Karpas-422 (cell line): ENCODE measurements around the gene B3GAT1. TPM values are rescaled to one million over a fixed set of nuclear protein-coding genes. Genes with fewer than 3 reads are reported as not detected.

Experiments
- DNase-seq: peaks from one replicate; pipeline ENCODE4 v3.0.0-alpha.2; 2015
- H2AFZ ChIP-seq: fragments of 200-600 bp; sonication (generic); 2 replicates; pipeline ENCODE4 v1.6.1; 2014; ENCODE audit warnings: antibody characterized with exemption, low read length, mixed read lengths
- H3K27ac ChIP-seq: fragments of 200-600 bp; sonication (generic); 2 replicates; pipeline ENCODE4 v1.5.1; 2014; ENCODE audit warnings: mild to moderate bottlenecking, low read length, moderate library complexity
- H3K27me3 ChIP-seq: fragments of 200-600 bp; sonication (generic); 2 replicates; pipeline ENCODE4 v1.6.1; 2014; ENCODE audit warnings: low read length, mixed read lengths
- H3K36me3 ChIP-seq: fragments of 200-600 bp; sonication (generic); 2 replicates; pipeline ENCODE4 v1.6.1; 2014; ENCODE audit warnings: low read length, mixed read lengths; ENCODE audit not compliant: insufficient read depth
- H3K4me1 ChIP-seq: fragments of 200-600 bp; sonication (generic); 2 replicates; pipeline ENCODE4 v1.6.1; 2014; ENCODE audit warnings: mild to moderate bottlenecking, low read length, mixed read lengths
- H3K4me2 ChIP-seq: fragments of 200-600 bp; sonication (generic); 2 replicates; pipeline ENCODE4 v1.6.1; 2014; ENCODE audit warnings: low read length, low read depth, mild to moderate bottlenecking; ENCODE audit not compliant: poor library complexity, severe bottlenecking
- H3K4me3 ChIP-seq: fragments of 200-600 bp; sonication (generic); 2 replicates; pipeline ENCODE4 v1.5.1; 2014; ENCODE audit warnings: mild to moderate bottlenecking, antibody characterized with exemption, low read length, mixed read lengths
- H3K79me2 ChIP-seq: fragments of 200-600 bp; sonication (generic); 2 replicates; pipeline ENCODE4 v1.6.1; 2014; ENCODE audit warnings: mild to moderate bottlenecking, low read length, mixed read lengths
- H3K9ac ChIP-seq: fragments of 200-600 bp; sonication (generic); 2 replicates; pipeline ENCODE4 v1.6.0; 2014; ENCODE audit warnings: low read length
- H3K9me2 ChIP-seq: fragments of 200-600 bp; sonication (generic), shearing (Covaris generic); replicated peaks from 2 replicates; pipeline ENCODE4 v1.6.0; 2014; ENCODE audit warnings: mild to moderate bottlenecking, low read length, moderate library complexity; ENCODE audit not compliant: insufficient read depth
- H3K9me3 ChIP-seq: fragments of 300-700, 200-600 bp; sonication (generic); 2 replicates; pipeline ENCODE4 v1.6.1; 2014; ENCODE audit warnings: low read length, mixed read lengths
- H4K20me1 ChIP-seq: fragments of 200-600 bp; sonication (generic); 2 replicates; pipeline ENCODE4 v1.6.1; 2014; ENCODE audit warnings: mild to moderate bottlenecking, antibody characterized with exemption, low read length, low read depth; ENCODE audit not compliant: insufficient read depth
- total RNA-seq: library from RNA; depleted of rRNA; stranded (reverse); fragments of >200 nt; shearing (Covaris generic); gene quantifications from 2 replicates; pipeline ENCODE4 v1.2.3, GENCODE V29; 2014; ENCODE audit warnings: low replicate concordance

The B3GAT1 gene
- total RNA-seq, 1 experiment from 2014 or later, result not detected

DNA sequence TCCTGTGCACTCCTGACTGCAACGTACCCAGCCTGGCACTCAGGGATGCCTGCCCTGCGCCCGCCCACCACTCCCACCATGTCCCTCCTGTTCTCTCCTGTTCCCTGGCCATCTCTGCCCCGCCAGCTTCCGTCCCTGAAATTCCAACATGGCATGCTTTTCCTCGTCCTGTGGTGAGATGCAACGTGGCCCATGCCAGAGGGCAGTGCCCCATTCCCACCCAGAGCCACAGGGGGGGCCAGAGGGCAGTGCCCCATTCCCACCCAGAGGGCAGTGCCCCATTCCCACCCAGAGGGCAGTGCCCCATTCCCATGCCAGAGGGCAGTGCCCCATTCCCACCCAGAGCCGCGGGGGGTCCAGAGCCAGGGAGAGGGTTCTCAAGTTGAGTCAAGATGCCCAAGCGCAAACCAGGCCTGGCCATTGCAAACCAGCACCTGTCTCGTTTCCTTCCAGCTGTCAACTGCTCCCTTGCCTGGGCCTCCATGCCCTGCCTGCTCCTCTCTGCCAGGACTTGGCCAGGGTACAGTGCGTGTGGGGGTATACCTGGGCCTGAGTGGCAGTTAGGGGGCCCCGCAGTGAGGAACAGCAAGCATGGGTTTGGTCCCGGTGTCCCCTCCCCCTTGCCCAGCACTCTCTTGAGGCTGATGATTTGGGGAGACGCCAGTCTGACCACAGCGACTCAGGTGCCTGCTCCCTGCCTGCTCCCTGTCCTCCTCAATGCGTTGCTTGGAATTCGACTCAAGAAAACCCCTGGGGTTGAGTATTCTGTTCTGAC is 14.6 kb downstream of the B3GAT1 start:
- Histone ChIP-seq H2AFZ (no peak overlapping the region), H3K9ac (no peak overlapping the region), H3K4me3 (no peak overlapping the region), H3K27me3 (no peaks in the 10 kb centered on the region), H3K79me2 (no peaks in the 10 kb centered on the region), H3K4me2 (no peak overlapping the region), H3K9me2 (no peaks in the 10 kb centered on the region), H3K27ac (no peak overlapping the region), H3K36me3 (no peaks in the 10 kb centered on the region), H4K20me1 (no peaks in the 10 kb centered on the region), H3K4me1 (no peaks in the 10 kb centered on the region), H3K9me3 (no peaks in the 10 kb centered on the region)
- no peak for DNase-seq

DNA sequence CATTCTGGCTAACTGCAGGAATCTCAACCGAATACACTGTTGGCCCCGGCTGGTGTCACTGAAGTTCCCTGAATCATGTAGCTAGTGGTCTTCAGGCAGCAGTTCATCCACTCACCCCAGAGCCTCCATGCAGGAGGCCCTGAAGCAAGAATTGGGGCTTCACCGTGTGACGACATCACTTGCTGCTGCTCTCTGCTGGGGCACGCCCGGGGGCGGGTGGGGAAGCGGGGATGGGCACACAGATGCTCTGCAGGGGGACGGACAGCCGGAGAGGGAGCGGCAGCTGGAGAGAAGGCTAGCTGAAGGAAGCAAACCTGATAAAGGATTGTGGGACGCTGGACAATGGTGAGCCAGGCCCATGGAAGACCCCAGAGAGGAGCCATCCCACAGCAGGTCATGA is 17.0 kb downstream of the B3GAT1 start:
- Histone ChIP-seq H3K4me2 (no peak overlapping the region), H3K9ac (no peak overlapping the region), H3K9me3 (no peaks in the 10 kb centered on the region), H3K4me1 (no peaks in the 10 kb centered on the region), H3K79me2 (no peaks in the 10 kb centered on the region), H3K4me3 (no peak overlapping the region), H4K20me1 (no peaks in the 10 kb centered on the region), H3K27me3 (no peaks in the 10 kb centered on the region), H3K9me2 (no peaks in the 10 kb centered on the region), H3K36me3 (no peaks in the 10 kb centered on the region), H2AFZ (no peak overlapping the region), H3K27ac (no peak overlapping the region)
- no peak for DNase-seq

DNA sequence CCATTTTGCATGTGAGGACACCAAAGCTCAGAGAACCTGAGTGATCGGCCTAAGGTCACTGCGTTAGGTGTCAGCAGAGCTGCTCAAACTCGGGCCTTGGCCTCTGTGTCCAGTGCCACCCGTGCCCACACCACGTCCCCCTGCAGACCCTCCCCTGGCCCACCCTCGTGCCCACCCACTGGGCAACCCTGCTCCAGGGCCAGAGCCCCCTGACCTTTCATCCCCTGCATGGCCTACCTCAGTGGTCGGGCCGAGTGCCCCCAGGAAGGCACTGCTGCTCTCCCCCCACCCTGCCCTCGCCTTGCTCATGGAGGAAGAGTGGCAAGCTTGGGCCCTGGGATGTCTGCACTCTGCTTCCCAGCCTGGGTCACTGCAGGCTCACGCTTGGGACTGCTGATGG is 17.7 kb downstream of the B3GAT1 start:
- H3K27me3 ChIP-seq, result no peaks in the 10 kb centered on the region
- H3K79me2 ChIP-seq, result no peaks in the 10 kb centered on the region
- no peak for DNase-seq
- no peaks in the 10 kb centered on the region for H3K9me2 ChIP-seq
- no peaks in the 10 kb centered on the region for H3K36me3 ChIP-seq
- no peak overlapping the region for H3K4me3 ChIP-seq
- no peaks in the 10 kb centered on the region for H4K20me1 ChIP-seq
- no peak overlapping the region for H3K4me2 ChIP-seq
- H3K9ac ChIP-seq, result no peak overlapping the region
- no peak overlapping the region for H3K27ac ChIP-seq
- H2AFZ ChIP-seq, result no peak overlapping the region
- H3K4me1 ChIP-seq, result no peaks in the 10 kb centered on the region
- no peaks in the 10 kb centered on the region for H3K9me3 ChIP-seq

DNA sequence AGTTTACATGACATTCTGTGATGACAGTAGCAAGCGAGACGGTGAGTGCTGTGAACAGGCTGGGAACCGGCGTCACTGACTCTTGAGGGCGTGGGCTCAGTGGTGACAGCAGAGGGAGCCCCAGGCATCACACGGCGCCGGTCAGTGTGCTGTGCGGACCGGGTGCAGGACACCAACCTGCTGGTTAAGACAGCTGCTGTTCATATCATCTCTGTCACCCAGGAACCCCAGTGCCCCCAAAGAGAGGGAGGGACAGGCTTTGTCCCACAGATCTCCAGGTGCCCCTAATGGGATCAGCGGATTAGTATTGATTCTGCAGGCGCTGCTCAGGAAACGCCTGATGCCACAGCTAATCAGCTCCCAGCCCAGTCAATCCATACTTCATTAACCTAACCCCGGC is 18.4 kb downstream of the B3GAT1 start:
- no peaks in the 10 kb centered on the region for H3K9me3 ChIP-seq
- H3K79me2 ChIP-seq, result no peaks in the 10 kb centered on the region
- H4K20me1 ChIP-seq, result no peaks in the 10 kb centered on the region
- no peak overlapping the region for H3K4me2 ChIP-seq
- no peaks in the 10 kb centered on the region for H3K27me3 ChIP-seq
- H3K4me1 ChIP-seq, result no peaks in the 10 kb centered on the region
- H3K27ac ChIP-seq, result no peak overlapping the region
- no peak for DNase-seq
- H3K9ac ChIP-seq, result no peak overlapping the region
- H3K9me2 ChIP-seq, result no peaks in the 10 kb centered on the region
- no peaks in the 10 kb centered on the region for H3K36me3 ChIP-seq
- no peak overlapping the region for H2AFZ ChIP-seq
- no peak overlapping the region for H3K4me3 ChIP-seq

DNA sequence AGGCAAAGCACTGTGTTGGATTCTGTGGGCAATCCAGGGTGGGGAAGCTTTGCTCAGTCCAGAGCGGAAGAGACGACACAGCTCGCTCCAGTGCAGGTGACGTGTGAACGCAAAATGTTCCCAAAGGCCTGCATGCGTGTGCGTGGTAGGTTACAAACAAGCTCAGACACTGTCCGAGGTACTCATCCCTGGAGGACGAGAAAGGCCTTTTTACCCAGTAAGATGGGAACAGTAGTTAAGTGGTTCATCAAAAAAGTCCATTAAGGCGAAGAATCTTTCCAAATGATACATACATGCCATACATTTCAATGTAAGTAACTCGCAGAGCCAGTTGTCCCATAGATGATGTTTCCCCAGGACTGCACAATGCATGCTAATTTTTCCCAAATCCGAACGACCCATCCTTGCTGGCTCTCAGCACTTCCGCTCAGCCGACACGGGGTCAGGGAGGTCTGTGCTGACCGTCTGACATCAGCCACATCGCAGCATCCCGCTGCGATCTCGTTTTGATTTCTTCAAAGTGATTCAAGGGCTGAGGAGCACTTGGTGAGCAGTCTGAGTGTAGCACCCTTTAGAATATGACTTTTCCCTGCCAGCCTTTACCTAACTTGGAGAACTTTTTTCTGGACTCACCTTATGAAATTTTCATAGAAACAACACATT is 19.0 kb downstream of the B3GAT1 start:
- Histone ChIP-seq H3K36me3 (no peaks in the 10 kb centered on the region), H3K79me2 (no peaks in the 10 kb centered on the region), H3K4me3 (no peak overlapping the region), H3K9me3 (no peaks in the 10 kb centered on the region), H3K27me3 (no peaks in the 10 kb centered on the region), H3K9ac (no peak overlapping the region), H3K27ac (no peak overlapping the region), H3K4me2 (no peak overlapping the region), H3K4me1 (no peaks in the 10 kb centered on the region), H4K20me1 (no peaks in the 10 kb centered on the region), H2AFZ (no peak overlapping the region), H3K9me2 (no peaks in the 10 kb centered on the region)
- DNase-seq, result no peak

DNA sequence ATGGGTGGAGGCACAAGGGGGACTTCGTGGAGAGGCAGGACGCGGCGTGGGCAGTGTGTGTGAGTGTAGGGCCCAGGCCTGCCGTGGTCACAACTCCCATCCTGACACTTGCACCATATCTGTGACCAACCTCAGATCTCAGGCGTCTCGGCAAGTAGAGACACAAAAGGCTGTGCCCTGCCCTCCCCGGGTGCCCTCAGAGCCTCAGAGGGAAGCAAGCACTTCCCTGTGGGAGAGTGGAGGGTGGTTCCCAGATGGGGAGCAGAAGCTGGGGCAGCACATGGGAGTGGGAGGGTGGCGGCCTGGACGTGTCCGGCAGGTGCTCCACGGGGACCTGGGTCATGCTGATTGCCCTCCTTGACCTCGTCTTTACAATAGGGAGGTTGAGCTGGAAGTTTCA is 20.4 kb downstream of the B3GAT1 start:
- Histone ChIP-seq H3K36me3 (no peaks in the 10 kb centered on the region), H3K9me3 (no peaks in the 10 kb centered on the region), H3K9me2 (no peaks in the 10 kb centered on the region), H3K27me3 (no peaks in the 10 kb centered on the region), H3K4me2 (no peak overlapping the region), H2AFZ (no peak overlapping the region), H3K4me1 (no peaks in the 10 kb centered on the region), H3K27ac (no peak overlapping the region), H3K79me2 (no peaks in the 10 kb centered on the region), H3K9ac (no peak overlapping the region), H4K20me1 (no peaks in the 10 kb centered on the region), H3K4me3 (no peak overlapping the region)
- DNase-seq, result no peak

DNA sequence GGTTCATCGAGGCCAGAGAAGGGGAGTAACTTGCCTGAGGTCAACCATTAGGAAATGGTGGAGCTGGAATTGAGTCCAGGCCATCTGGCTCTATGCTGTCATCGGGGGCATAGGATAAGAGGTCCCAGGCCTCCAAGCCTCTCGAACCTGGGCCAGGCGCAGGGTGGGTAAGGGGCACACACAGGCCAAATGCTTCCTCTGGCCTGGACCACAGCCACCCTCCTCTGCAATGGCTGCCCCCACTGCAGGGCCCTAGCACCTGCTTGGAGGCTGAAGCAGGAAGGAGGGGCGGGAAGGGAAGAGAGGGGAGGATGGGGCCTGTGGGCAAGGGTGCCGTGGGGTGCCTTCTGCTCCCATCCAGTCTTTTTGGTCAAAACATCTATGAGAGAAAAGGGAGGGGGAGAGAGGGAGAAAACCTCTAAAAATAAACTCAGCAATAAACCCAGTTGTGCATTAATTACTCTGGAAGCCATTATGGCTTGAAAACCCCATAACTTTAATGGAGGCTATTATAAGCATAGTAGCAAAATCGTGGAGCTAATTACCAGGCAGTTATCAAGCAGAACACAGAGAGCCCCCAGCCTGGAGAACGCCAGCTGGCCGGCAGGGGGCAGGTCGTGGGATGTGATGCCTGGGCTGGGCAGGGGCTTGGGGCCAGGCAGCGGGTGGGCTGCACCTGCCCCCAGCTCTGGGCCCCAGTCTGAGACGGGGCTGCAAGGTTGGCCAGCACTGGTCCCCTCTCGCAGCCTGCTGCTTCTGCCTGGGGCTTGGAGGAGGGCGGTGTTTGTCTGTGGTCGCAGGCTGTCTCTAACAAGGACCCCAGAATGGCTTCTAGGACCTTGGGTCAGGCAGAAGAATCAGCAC is 21.1 kb downstream of the B3GAT1 start:
- DNase-seq, result no peak
- Histone ChIP-seq H3K9me3 (no peaks in the 10 kb centered on the region), H3K4me1 (no peaks in the 10 kb centered on the region), H3K27ac (no peak overlapping the region), H3K4me2 (no peak overlapping the region), H2AFZ (no peak overlapping the region), H3K4me3 (no peak overlapping the region), H3K9ac (no peak overlapping the region), H3K27me3 (no peaks in the 10 kb centered on the region), H3K36me3 (no peaks in the 10 kb centered on the region), H3K9me2 (no peaks in the 10 kb centered on the region), H3K79me2 (no peaks in the 10 kb centered on the region), H4K20me1 (no peaks in the 10 kb centered on the region)
